IMR-90 (cell line): ENCODE measurements around the gene LRFN4. TPM values are rescaled to one million over a fixed set of nuclear protein-coding genes. Genes with fewer than 3 reads are reported as not detected.

Experiments used
- ATAC-seq: fragments of 200-7000 bp; cut with Tn5 transposase; 2 replicates; pipeline ENCODE4 v1.9.1; 2020; ENCODE audit warnings: low read depth, mild to moderate bottlenecking, moderate library complexity
- BruUV-seq: library from RNA; stranded (reverse); fragments of 400-500 nt; replicated peaks from 2 replicates; lab custom pipeline; 2021; lab: Mats Ljungman, UMichigan
- CTCF ChIA-PET: fragments of 300-600 bp; formaldehyde crosslinking; extraction: SDS; loops from one replicate; lab custom pipeline; 2021; ENCODE audit warnings: antibody characterized with exemption; lab: Yijun Ruan, JAX
- POLR2A ChIA-PET: fragments of 300-600 bp; sonication (Branson Sonifier 250); formaldehyde crosslinking; loops from one replicate; lab custom pipeline; 2022; ENCODE audit warnings: antibody characterized with exemption; ENCODE audit not compliant: unreplicated experiment; lab: Charles Lee
- DNase-seq: peaks from one replicate; pipeline ENCODE4 v3.0.0; 2013
- H2AFZ ChIP-seq: replicated peaks from 2 replicates; pipeline ENCODE3; 2013; ENCODE audit warnings: low read length, mild to moderate bottlenecking; ENCODE audit not compliant: poor library complexity
- H2AK5ac ChIP-seq: 2 replicates; pipeline ENCODE4 v1.6.1; 2013; ENCODE audit warnings: low read depth, low read length, inconsistent platforms
- H2AK9ac ChIP-seq: replicated peaks from 2 replicates; pipeline ENCODE3; 2013; ENCODE audit warnings: mild to moderate bottlenecking, low read depth, low read length, moderate library complexity; ENCODE audit not compliant: poor library complexity
- H2BK120ac ChIP-seq: 2 replicates; pipeline ENCODE4 v1.6.1; 2013; ENCODE audit warnings: low read depth, low read length, inconsistent platforms
- H2BK15ac ChIP-seq: 3 replicates; pipeline ENCODE4 v1.6.1; 2013; ENCODE audit warnings: low read depth, low read length, inconsistent platforms
- H2BK20ac ChIP-seq: 2 replicates; pipeline ENCODE4 v1.6.1; 2013; ENCODE audit warnings: low read depth, mild to moderate bottlenecking, inconsistent platforms, low read length, moderate library complexity
- H2BK5ac ChIP-seq: 2 replicates; pipeline ENCODE4 v1.6.1; 2013; ENCODE audit warnings: mild to moderate bottlenecking, low read depth, low read length, inconsistent platforms; ENCODE audit not compliant: poor library complexity, severe bottlenecking
- H3K14ac ChIP-seq: replicated peaks from 2 replicates; pipeline ENCODE4 v1.6.1; 2013; ENCODE audit warnings: low read depth, low read length, inconsistent platforms
- H3K18ac ChIP-seq: 2 replicates; pipeline ENCODE4 v1.6.1; 2013; ENCODE audit warnings: low read depth, low read length, control low read depth
- H3K23ac ChIP-seq: 2 replicates; pipeline ENCODE4 v1.6.1; 2013; ENCODE audit warnings: low read depth, low read length, inconsistent platforms
- H3K27ac ChIP-seq: 2 replicates; pipeline ENCODE4 v1.5.1; 2013; ENCODE audit warnings: mild to moderate bottlenecking, control low read depth, low read length; ENCODE audit not compliant: insufficient read depth
- H3K27me3 ChIP-seq: 2 replicates; pipeline ENCODE4 v1.6.1; 2013; ENCODE audit warnings: low read length; ENCODE audit not compliant: control insufficient read depth, insufficient read depth
- H3K36me3 ChIP-seq: 2 replicates; pipeline ENCODE4 v1.6.1; 2013; ENCODE audit warnings: low read length, mixed read lengths; ENCODE audit not compliant: control insufficient read depth, insufficient read depth
- H3K4ac ChIP-seq: 2 replicates; pipeline ENCODE4 v1.6.1; 2013; ENCODE audit warnings: low read depth, low read length, inconsistent platforms
- H3K4me1 ChIP-seq: 2 replicates; pipeline ENCODE4 v1.6.1; 2013; ENCODE audit warnings: low read length, mixed read lengths; ENCODE audit not compliant: control insufficient read depth, insufficient read depth
- H3K4me2 ChIP-seq: 2 replicates; pipeline ENCODE4 v1.6.1; 2013; ENCODE audit warnings: low read depth, mild to moderate bottlenecking, control low read depth, low read length, moderate library complexity
- H3K4me3 ChIP-seq: 2 replicates; pipeline ENCODE4 v1.5.1; 2013; ENCODE audit warnings: low read depth, mild to moderate bottlenecking, control low read depth, low read length, moderate library complexity; ENCODE audit not compliant: insufficient read depth
- H3K56ac ChIP-seq: 2 replicates; pipeline ENCODE4 v1.6.1; 2013; ENCODE audit warnings: low read length, inconsistent platforms; ENCODE audit not compliant: insufficient read depth; ENCODE audit errors: extremely low read depth
- H3K79me1 ChIP-seq, 2 experiments: 2 replicates each; pipeline ENCODE4 v1.6.1; 2013; ENCODE audit warnings: low read length in 2 of 2, inconsistent platforms in 1 of 2, low read depth in 1 of 2
- H3K9ac ChIP-seq: 2 replicates; pipeline ENCODE4 v1.6.1; 2013; ENCODE audit warnings: low read depth, low read length, control low read depth
- H3K9me1 ChIP-seq: 2 replicates; pipeline ENCODE4 v1.6.1; 2013; ENCODE audit warnings: low read length, inconsistent platforms; ENCODE audit not compliant: insufficient read depth
- H3K9me3 ChIP-seq: 2 replicates; pipeline ENCODE4 v1.6.1; 2013; ENCODE audit warnings: low read length; ENCODE audit not compliant: control insufficient read depth, insufficient read depth
- H4K20me1 ChIP-seq: 2 replicates; pipeline ENCODE4 v1.6.1; 2013; ENCODE audit warnings: low read length, inconsistent platforms; ENCODE audit not compliant: insufficient read depth
- H4K5ac ChIP-seq: 2 replicates; pipeline ENCODE4 v1.6.1; 2013; ENCODE audit warnings: mild to moderate bottlenecking, low read depth, low read length, control low read depth
- H4K8ac ChIP-seq, 2 experiments: 2 replicates each; pipeline ENCODE4 v1.6.1; 2013; ENCODE audit warnings: low read depth in 2 of 2, low read length in 2 of 2, control low read depth in 1 of 2, inconsistent platforms in 1 of 2
- H4K91ac ChIP-seq: 2 replicates; pipeline ENCODE4 v1.6.1; 2013; ENCODE audit warnings: low read depth, low read length, inconsistent platforms; ENCODE audit not compliant: insufficient read depth
- RAD21 ChIP-seq: IDR thresholded peaks from 2 replicates; pipeline ENCODE4 v1.6.1; 2012; ENCODE audit warnings: low read length, improper control_type of control experiment
- WGBS, 2 experiments: methylation state at CpG; one replicate each; pipeline versions ENCODE4 v1.1.5 to v1.1.7; 2013; ENCODE audit warnings: missing lambda C conversion rate in 2 of 2; ENCODE audit not compliant: insufficient read length in 1 of 2; ENCODE audit errors: extremely low coverage in 2 of 2; 5-methylcytosine and 5-hydroxymethylcytosine counted together
- dilution Hi-C: fragments of 300-500 bp; cut with HindIII; formaldehyde crosslinking; loops from one replicate; pipeline ENCODE4 v1.14.3; 2018; ENCODE audit warnings: low sequenced_read_pairs; ENCODE audit not compliant: unreplicated experiment
- in situ Hi-C: fragments of 300-500 bp; cut with MboI; formaldehyde crosslinking; loops from 3 replicates; pipeline ENCODE4 v1.14.3; 2019; ENCODE audit warnings: low sequenced_read_pairs, inconsistent platforms, mixed read lengths
- intact Hi-C: fragments of 100-400 bp; cut with micrococcal nuclease; formaldehyde crosslinking; loops from 2 replicates; pipeline ENCODE4 v1.10.0; 2022
- polyA plus RNA-seq, 3 experiments: library from polyadenylated mRNA; depleted of rRNA; stranded (reverse); fragments of >200 nt; gene quantifications; 2 replicates each; pipeline ENCODE4 v1.2.3, GENCODE V29; 2012; ENCODE audit warnings: low replicate concordance in 1 of 3
- total RNA-seq: library from RNA; depleted of rRNA; stranded (reverse); fragments of >200 nt; gene quantifications from 2 replicates; pipeline ENCODE4 v1.2.3, GENCODE V29; 2012

Gene LRFN4
- total and polyA plus RNA-seq, 2 of the 4 experiments (the other 2 are of a cell fraction): 6.1 to 18.9 TPM

DNA sequence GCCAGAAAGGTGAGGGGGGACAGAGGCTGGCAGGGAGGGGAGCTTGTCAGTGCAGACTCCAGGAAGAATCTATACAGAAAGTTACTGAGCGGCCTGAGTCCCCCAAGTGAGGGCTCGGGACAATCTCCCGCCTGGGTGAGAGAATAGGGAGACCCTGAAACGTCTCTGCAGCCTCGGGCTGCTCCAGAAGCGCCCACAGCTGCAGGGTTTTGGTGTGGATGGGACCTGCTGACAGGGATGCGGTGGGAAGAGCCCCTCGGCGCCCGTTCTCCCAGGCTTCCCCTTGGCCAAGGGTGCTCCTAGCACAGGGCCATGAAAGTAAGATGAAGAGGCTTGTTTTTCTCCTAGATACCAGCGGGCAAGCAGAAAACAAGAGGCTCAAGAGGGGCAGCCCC, 14.4 kb upstream of the LRFN4 start:
- CTCF ChIA-PET: interaction anchor here (1.1 to 1.4 kb wide), 3 partner anchors 40 to 134 kb away, joined by 3 read pairs; no protein-coding TSS in a partner anchor
- no peak for ATAC-seq

More for the DNA sequence above, 14.4 kb upstream of the LRFN4 start:
- no peak for DNase-seq
- H3K79me1 ChIP-seq: peaks cover 38 to 77% of the 10 kb centered on the region in 2 experiments
- H3K9ac ChIP-seq: peak overlapping the region; percentile 96
- peak overlapping the region; percentile 74; the same call in 1 of the 2 replicates for H3K23ac ChIP-seq
- in situ Hi-C loops: no loop called here
- peaks cover 6% of the 10 kb centered on the region for H3K4me1 ChIP-seq
- dilution Hi-C loops: no loop called here
- H2BK15ac ChIP-seq: no peak overlapping the region
- POLR2A ChIA-PET: interaction anchor here (0.7 kb wide), 1 partner anchor 9 kb away, joined by 15 read pairs; no protein-coding TSS in a partner anchor
- peak overlapping the region; percentile 92 for H2AFZ ChIP-seq
- peak overlapping the region; percentile 97 for H3K4ac ChIP-seq
- peak overlapping the region; percentile 3; the same call in 1 of the 2 replicates for H2BK120ac ChIP-seq
- intact Hi-C loops: loop anchor here (5.0 kb wide), 2 partner anchors 130 to 190 kb away; no protein-coding TSS in a partner anchor
- H3K4me3 ChIP-seq: peak overlapping the region; percentile 81
- H4K8ac ChIP-seq: peak overlapping the region; percentile 92 to 97; a peak in 3 of 4 replicates
- H2BK5ac ChIP-seq: peak overlapping the region; percentile 89
- no peaks in the 10 kb centered on the region; the same call in 1 of the 2 replicates for H3K9me1 ChIP-seq
- H2BK20ac ChIP-seq: no peak overlapping the region
- H3K4me2 ChIP-seq: peak overlapping the region; percentile 84
- H3K14ac ChIP-seq: peak overlapping the region; percentile 95
- H2AK9ac ChIP-seq: peak overlapping the region; percentile 100
- peaks cover 28% of the 10 kb centered on the region for H3K36me3 ChIP-seq
- peaks cover 17% of the 10 kb centered on the region; the same call in 1 of the 2 replicates for H4K20me1 ChIP-seq
- peak overlapping the region; percentile 97 for H3K27ac ChIP-seq
- H4K5ac ChIP-seq: peak overlapping the region; percentile 20
- no peak for TF ChIP-seq RAD21
- H3K9me3 ChIP-seq: no peaks in the 10 kb centered on the region
- 0% methylated on average over 2 of the region's 11 CpGs; no CpG with 5 or more reads in 1 of the 2 experiments for WGBS, 2 experiments
- H4K91ac ChIP-seq: peak overlapping the region; percentile 90
- H2AK5ac ChIP-seq: peak overlapping the region; percentile 95
- no peaks in the 10 kb centered on the region for H3K27me3 ChIP-seq
- no peak overlapping the region for H3K18ac ChIP-seq
- BruUV-seq: no TSS peak
- peak overlapping the region; percentile 78; the same call in 1 of the 2 replicates for H3K56ac ChIP-seq
